Rectal smooth muscle tissue (tissue), 1 donor: ENCODE data around the gene ARHGAP6.

ENCODE experiments used
- H3K27ac ChIP-seq: one replicate; pipeline ENCODE4 v1.7.0; 2013; ENCODE audit warnings: low read depth, low read length, inconsistent platforms
- H3K27me3 ChIP-seq: one replicate; pipeline ENCODE4 v1.7.0; 2013; ENCODE audit warnings: low read length; ENCODE audit not compliant: control insufficient read depth, insufficient read depth
- H3K36me3 ChIP-seq: one replicate; pipeline ENCODE4 v1.7.0; 2013; ENCODE audit warnings: low read length; ENCODE audit not compliant: control insufficient read depth, insufficient read depth
- H3K4me1 ChIP-seq: one replicate; pipeline ENCODE4 v1.7.0; 2013; ENCODE audit warnings: low read length; ENCODE audit not compliant: control insufficient read depth, insufficient read depth
- H3K4me3 ChIP-seq: one replicate; pipeline ENCODE4 v1.7.0; 2013; ENCODE audit warnings: low read length
- H3K9ac ChIP-seq: one replicate; pipeline ENCODE4 v1.7.0; 2013; ENCODE audit warnings: low read length

Gene ARHGAP6

GRCh38 chrX:11474576-11474975 lies 191.1 kb downstream of the ARHGAP6 start:
- Histone ChIP-seq H3K36me3 (no peaks in the 10 kb centered on the region), H3K9ac (no peak overlapping the region), H3K27ac (no peak overlapping the region), H3K4me1 (no peaks in the 10 kb centered on the region), H3K4me3 (no peak overlapping the region), H3K27me3 (no peaks in the 10 kb centered on the region)

- no peak overlapping the region for H3K27ac ChIP-seq
- H3K9ac ChIP-seq, result no peak overlapping the region
- H3K27me3 ChIP-seq, result no peaks in the 10 kb centered on the region
Observed at GRCh38 chrX:11474021-11474420, 191.7 kb downstream of the ARHGAP6 start.

GRCh38 chrX:11472879-11473278 lies 192.8 kb downstream of the ARHGAP6 start:
- H3K27ac ChIP-seq, result no peak overlapping the region
- H3K27me3 ChIP-seq, result no peaks in the 10 kb centered on the region
- H3K4me1 ChIP-seq, result no peaks in the 10 kb centered on the region
- no peak overlapping the region for H3K9ac ChIP-seq
- H3K36me3 ChIP-seq, result no peaks in the 10 kb centered on the region
- no peak overlapping the region for H3K4me3 ChIP-seq

More at GRCh38 chrX:11474021-11474420, 191.7 kb downstream of the ARHGAP6 start:
- Histone ChIP-seq H3K4me3 (no peak overlapping the region), H3K4me1 (no peaks in the 10 kb centered on the region), H3K36me3 (no peaks in the 10 kb centered on the region)

GRCh38 chrX:11472381-11472780 lies 193.3 kb downstream of the ARHGAP6 start:
- Histone ChIP-seq H3K27ac (no peak overlapping the region), H3K4me1 (no peaks in the 10 kb centered on the region), H3K27me3 (no peaks in the 10 kb centered on the region)

GRCh38 chrX:11470250-11470974 lies 195.3 kb downstream of the ARHGAP6 start:
- Histone ChIP-seq H3K27ac (no peak overlapping the region), H3K27me3 (no peaks in the 10 kb centered on the region), H3K36me3 (no peaks in the 10 kb centered on the region), H3K9ac (no peak overlapping the region), H3K4me3 (no peak overlapping the region), H3K4me1 (no peaks in the 10 kb centered on the region)

More at GRCh38 chrX:11472381-11472780, 193.3 kb downstream of the ARHGAP6 start:
- no peak overlapping the region for H3K9ac ChIP-seq
- no peaks in the 10 kb centered on the region for H3K36me3 ChIP-seq
- H3K4me3 ChIP-seq, result no peak overlapping the region

GRCh38 chrX:11465648-11466411 lies 199.9 kb downstream of the ARHGAP6 start:
- H3K27me3 ChIP-seq, result no peaks in the 10 kb centered on the region
- H3K4me3 ChIP-seq, result no peak overlapping the region
- no peaks in the 10 kb centered on the region for H3K36me3 ChIP-seq
- H3K27ac ChIP-seq, result no peak overlapping the region
- H3K9ac ChIP-seq, result no peak overlapping the region
- H3K4me1 ChIP-seq, result no peaks in the 10 kb centered on the region

GRCh38 chrX:11464836-11465463 lies 200.8 kb downstream of the ARHGAP6 start:
- no peaks in the 10 kb centered on the region for H3K27me3 ChIP-seq
- H3K4me1 ChIP-seq, result no peaks in the 10 kb centered on the region
- no peak overlapping the region for H3K9ac ChIP-seq
- no peak overlapping the region for H3K27ac ChIP-seq
- no peak overlapping the region for H3K4me3 ChIP-seq
- H3K36me3 ChIP-seq, result no peaks in the 10 kb centered on the region

- Histone ChIP-seq H3K36me3 (no peaks in the 10 kb centered on the region), H3K27ac (no peak overlapping the region), H3K4me1 (no peaks in the 10 kb centered on the region), H3K27me3 (no peaks in the 10 kb centered on the region), H3K9ac (no peak overlapping the region), H3K4me3 (no peak overlapping the region)
Observed at GRCh38 chrX:11464380-11464779, 201.3 kb downstream of the ARHGAP6 start.

GRCh38 chrX:11462648-11463047 lies 203.1 kb downstream of the ARHGAP6 start:
- no peak overlapping the region for H3K27ac ChIP-seq
- H3K4me1 ChIP-seq, result no peaks in the 10 kb centered on the region
- H3K4me3 ChIP-seq, result no peak overlapping the region
- H3K9ac ChIP-seq, result no peak overlapping the region
- no peaks in the 10 kb centered on the region for H3K27me3 ChIP-seq
- no peaks in the 10 kb centered on the region for H3K36me3 ChIP-seq

- Histone ChIP-seq H3K36me3 (no peaks in the 10 kb centered on the region), H3K27me3 (no peaks in the 10 kb centered on the region), H3K4me3 (no peak overlapping the region), H3K4me1 (no peaks in the 10 kb centered on the region), H3K9ac (no peak overlapping the region), H3K27ac (no peak overlapping the region)
Observed at GRCh38 chrX:11462136-11462535, 203.6 kb downstream of the ARHGAP6 start.

GRCh38 chrX:11461201-11462001 lies 204.3 kb downstream of the ARHGAP6 start:
- Histone ChIP-seq H3K36me3 (no peaks in the 10 kb centered on the region), H3K27me3 (no peaks in the 10 kb centered on the region), H3K9ac (no peak overlapping the region), H3K4me3 (no peak overlapping the region), H3K27ac (no peak overlapping the region), H3K4me1 (no peaks in the 10 kb centered on the region)

- H3K4me1 ChIP-seq, result no peaks in the 10 kb centered on the region
Observed at GRCh38 chrX:11460347-11460746, 205.4 kb downstream of the ARHGAP6 start.

More at GRCh38 chrX:11460347-11460746, 205.4 kb downstream of the ARHGAP6 start:
- H3K36me3 ChIP-seq, result no peaks in the 10 kb centered on the region
- H3K27ac ChIP-seq, result no peak overlapping the region
- no peaks in the 10 kb centered on the region for H3K27me3 ChIP-seq
- no peak overlapping the region for H3K9ac ChIP-seq
- H3K4me3 ChIP-seq, result no peak overlapping the region
